Naive B cell (primary cell): ENCODE data around the gene RBMS1. TPM values are rescaled to one million over a fixed set of nuclear protein-coding genes. Genes with fewer than 3 reads are reported as not detected.

Experiments used
- ATAC-seq, 2 donors: fragments of 150-1000 bp; cut with Tn5 transposase; 2 replicates each; pipeline ENCODE4 v1.10.0; 2021; ENCODE audit warnings: low read depth in 2 of 2, mild to moderate bottlenecking in 2 of 2, moderate library complexity in 2 of 2
- DNase-seq: peaks from one replicate; pipeline ENCODE4 v3.0.0; 2022
- H3K27ac Mint-ChIP-seq, 6 donors: one replicate each; pipeline ENCODE4 v1.8.0; 2020 to 2022; ENCODE audit warnings: mild to moderate bottlenecking in 6 of 6, mixed read lengths in 6 of 6, moderate library complexity in 5 of 6, inconsistent platforms in 2 of 6
- H3K27me3 Mint-ChIP-seq, 3 donors: one replicate each; pipeline ENCODE4 v1.8.0; 2021 to 2022; ENCODE audit warnings: mixed read lengths in 3 of 3, mild to moderate bottlenecking in 1 of 3
- H3K36me3 Mint-ChIP-seq, 2 donors: one replicate each; pipeline ENCODE4 v1.8.0; 2020 to 2022; ENCODE audit warnings: mixed read lengths in 2 of 2, inconsistent platforms in 1 of 2, mild to moderate bottlenecking in 1 of 2
- H3K4me1 Mint-ChIP-seq, 3 donors: one replicate each; pipeline ENCODE4 v1.8.0; 2020 to 2022; ENCODE audit warnings: mixed read lengths in 3 of 3, inconsistent platforms in 1 of 3, mild to moderate bottlenecking in 1 of 3, moderate library complexity in 1 of 3
- H3K4me3 Mint-ChIP-seq, 8 donors: one replicate each; pipeline ENCODE4 v1.8.0; 2020 to 2022; ENCODE audit warnings: mild to moderate bottlenecking in 8 of 8, mixed read lengths in 8 of 8, moderate library complexity in 8 of 8, inconsistent platforms in 2 of 8
- H3K9me3 Mint-ChIP-seq, 7 donors: one replicate each; pipeline ENCODE4 v1.8.0; 2020 to 2022; ENCODE audit warnings: mixed read lengths in 7 of 7, mild to moderate bottlenecking in 5 of 7, inconsistent platforms in 2 of 7, moderate library complexity in 1 of 7
- polyA plus RNA-seq, 6 donors: library from polyadenylated mRNA; unstranded; fragments of 300-500 nt; fragmentation: Illumina TruSeq; gene quantifications; one replicate each; pipeline ENCODE4 v1.2.3, GENCODE V29; 2021; ENCODE audit warnings: low read depth in 6 of 6

RBMS1 gene
- polyA plus RNA-seq, 6 donors from 2014 or later = 40.1 to 89.0 (median 49.9) TPM

GRCh38 chr2:160239436-160239835 is 254.2 kb downstream of the RBMS1 start:
- no peaks in the 10 kb centered on the region for H3K36me3 Mint-ChIP-seq
- peaks cover 4 to 11% (median 9%) of the 10 kb centered on the region in 3 donors for H3K27me3 Mint-ChIP-seq
- H3K9me3 Mint-ChIP-seq = no peaks in the 10 kb centered on the region
- no peak overlapping the region for H3K4me3 Mint-ChIP-seq
- no peak for ATAC-seq
- no peak for DNase-seq
- no peak overlapping the region for H3K27ac Mint-ChIP-seq
- H3K4me1 Mint-ChIP-seq = no peaks in the 10 kb centered on the region

DNA sequence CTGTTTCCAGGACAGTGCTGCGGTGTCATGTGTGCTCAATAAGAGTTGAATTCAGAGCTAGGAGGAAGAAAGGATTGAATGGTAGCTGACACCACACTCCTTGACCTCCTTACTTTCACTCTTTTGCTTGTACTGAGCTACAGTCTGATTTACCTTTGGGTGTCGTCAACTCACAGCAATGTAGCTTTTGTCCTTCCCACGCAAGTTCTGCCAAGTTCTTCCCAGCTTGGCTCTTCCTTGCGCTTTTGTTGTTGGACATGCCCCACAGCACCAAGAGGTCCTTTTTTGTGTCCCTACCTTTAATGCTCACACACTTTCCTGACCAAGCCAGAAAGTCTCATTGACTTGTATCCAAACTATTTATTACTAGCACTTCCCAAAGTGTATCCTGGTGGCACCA is 255.2 kb downstream of the RBMS1 start:
- ATAC-seq = no peak
- H3K9me3 Mint-ChIP-seq = no peaks in the 10 kb centered on the region
- no peaks in the 10 kb centered on the region for H3K36me3 Mint-ChIP-seq
- H3K4me1 Mint-ChIP-seq = no peaks in the 10 kb centered on the region
- H3K27ac Mint-ChIP-seq = no peak overlapping the region
- no peak for DNase-seq
- H3K4me3 Mint-ChIP-seq = no peak overlapping the region
- H3K27me3 Mint-ChIP-seq = peaks cover 4 to 22% (median 9%) of the 10 kb centered on the region in 3 donors

DNA sequence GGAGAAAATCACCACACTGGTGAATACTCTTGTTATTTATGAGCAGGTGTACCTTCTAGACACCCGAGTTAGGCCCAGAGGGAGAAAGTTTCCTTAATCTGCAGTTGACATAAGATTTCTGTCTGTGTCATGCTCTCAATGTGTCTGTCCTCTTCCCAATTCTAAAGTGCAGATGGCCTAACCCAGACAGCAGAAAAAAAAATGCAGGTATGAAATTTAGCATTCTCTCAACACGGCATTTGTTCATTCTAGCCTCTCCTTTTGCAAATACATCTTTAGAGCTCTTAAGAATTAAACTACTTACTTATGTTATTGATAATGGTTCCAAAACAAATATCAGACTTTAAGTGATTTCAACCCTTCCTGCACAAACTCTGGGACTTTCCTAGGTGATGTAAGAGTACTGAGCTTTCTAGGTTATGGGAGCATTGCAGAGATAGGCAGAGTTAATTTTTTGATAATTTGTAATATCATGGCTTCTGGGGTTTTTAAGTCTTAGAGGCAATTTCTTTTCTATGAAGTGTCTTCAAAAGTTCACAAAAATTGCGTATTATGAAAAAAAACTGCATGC is 260.6 kb downstream of the RBMS1 start:
- no peaks in the 10 kb centered on the region for H3K4me1 Mint-ChIP-seq
- H3K36me3 Mint-ChIP-seq = no peaks in the 10 kb centered on the region
- peaks cover 0 to 19% (median 6%) of the 10 kb centered on the region in 3 donors for H3K27me3 Mint-ChIP-seq
- DNase-seq (no peak), ATAC-seq (no peak)
- no peaks in the 10 kb centered on the region for H3K9me3 Mint-ChIP-seq
- H3K27ac Mint-ChIP-seq = no peak overlapping the region
- no peak overlapping the region for H3K4me3 Mint-ChIP-seq

DNA sequence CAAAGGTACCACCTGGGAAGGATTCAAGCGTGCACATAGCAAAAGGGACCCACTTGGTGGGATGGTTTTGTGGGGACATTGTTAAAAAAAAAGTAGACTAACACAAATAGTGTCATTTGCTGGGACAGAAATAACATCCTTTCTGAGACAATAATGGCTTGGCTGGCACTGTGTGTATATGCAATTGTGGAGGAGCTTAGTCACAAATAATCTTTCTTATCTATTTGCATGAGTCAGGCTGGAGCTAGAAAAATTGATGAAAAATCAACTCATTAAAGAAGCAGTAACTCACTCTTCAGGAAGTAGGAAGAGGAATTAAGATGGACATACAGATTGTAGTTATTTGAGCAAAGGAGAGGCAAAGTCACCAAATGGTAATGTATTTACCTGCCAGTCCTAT is 264.0 kb downstream of the RBMS1 start:
- ATAC-seq (no peak), DNase-seq (no peak)
- H3K4me3 Mint-ChIP-seq = no peak overlapping the region
- H3K9me3 Mint-ChIP-seq = no peaks in the 10 kb centered on the region
- peaks cover 0 to 20% (median 11%) of the 10 kb centered on the region in 3 donors for H3K27me3 Mint-ChIP-seq
- H3K4me1 Mint-ChIP-seq = peaks cover 0 to 9% (median 0%) of the 10 kb centered on the region in 3 donors
- no peaks in the 10 kb centered on the region for H3K36me3 Mint-ChIP-seq
- no peak overlapping the region for H3K27ac Mint-ChIP-seq

- H3K4me1 Mint-ChIP-seq = peaks cover 0 to 9% (median 0%) of the 10 kb centered on the region in 3 donors
- ATAC-seq = no peak
- no peaks in the 10 kb centered on the region for H3K36me3 Mint-ChIP-seq
These were observed 265.3 kb downstream of the RBMS1 start for GRCh38 chr2:160228141-160228917.

DNA sequence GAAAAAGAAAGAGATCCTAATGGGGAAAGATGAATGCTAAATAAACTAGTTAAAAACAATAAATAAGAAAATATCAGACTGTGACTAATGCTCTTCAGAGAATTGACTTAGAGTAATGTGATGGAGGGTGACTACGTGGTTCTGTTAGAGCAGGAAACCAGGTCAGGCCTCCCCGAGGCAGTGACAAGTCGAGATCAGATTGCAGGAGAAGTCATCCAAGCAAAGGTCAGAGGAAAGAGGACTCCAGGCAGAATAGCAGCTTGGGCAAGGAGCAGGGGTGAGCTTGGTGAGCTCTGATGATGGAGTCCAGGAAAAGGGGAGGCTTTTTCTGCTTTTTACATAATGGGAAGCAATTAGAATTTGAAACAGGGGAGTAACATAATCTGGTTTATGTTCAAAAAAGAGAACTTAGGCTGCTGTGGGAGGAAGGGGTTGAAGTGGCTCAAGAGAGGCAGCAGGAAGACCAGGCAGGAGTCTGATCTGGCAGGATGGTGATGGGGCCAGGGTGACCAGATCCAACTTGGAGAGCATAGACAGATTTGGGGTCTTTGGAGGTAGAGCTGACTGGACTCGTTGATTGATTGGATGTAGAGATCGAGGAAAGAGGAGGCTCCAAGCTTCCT is 266.2 kb downstream of the RBMS1 start:
- no peaks in the 10 kb centered on the region for H3K9me3 Mint-ChIP-seq
- ATAC-seq (no peak), DNase-seq (no peak)
- no peak overlapping the region for H3K4me3 Mint-ChIP-seq
- H3K4me1 Mint-ChIP-seq = peaks cover 0 to 9% (median 0%) of the 10 kb centered on the region in 3 donors
- no peak overlapping the region for H3K27ac Mint-ChIP-seq
- H3K36me3 Mint-ChIP-seq = no peaks in the 10 kb centered on the region
- peaks cover 0 to 18% (median 14%) of the 10 kb centered on the region in 3 donors for H3K27me3 Mint-ChIP-seq

More at GRCh38 chr2:160228141-160228917, 265.3 kb downstream of the RBMS1 start:
- no peak overlapping the region for H3K4me3 Mint-ChIP-seq
- DNase-seq = no peak
- no peak overlapping the region for H3K27ac Mint-ChIP-seq
- H3K9me3 Mint-ChIP-seq = no peaks in the 10 kb centered on the region
- H3K27me3 Mint-ChIP-seq = peaks cover 0 to 11% (median 9%) of the 10 kb centered on the region in 3 donors

- Mint-ChIP-seq H3K36me3 (no peaks in the 10 kb centered on the region), H3K4me1 (peaks cover 0 to 9% (median 0%) of the 10 kb centered on the region in 3 donors), H3K4me3 (no peak overlapping the region), H3K27me3 (peaks cover 0 to 22% (median 14%) of the 10 kb centered on the region in 3 donors), H3K9me3 (no peaks in the 10 kb centered on the region), H3K27ac (no peak overlapping the region)
- no peak for ATAC-seq
- DNase-seq = no peak
These were observed 267.2 kb downstream of the RBMS1 start for GRCh38 chr2:160226367-160226766.

DNA sequence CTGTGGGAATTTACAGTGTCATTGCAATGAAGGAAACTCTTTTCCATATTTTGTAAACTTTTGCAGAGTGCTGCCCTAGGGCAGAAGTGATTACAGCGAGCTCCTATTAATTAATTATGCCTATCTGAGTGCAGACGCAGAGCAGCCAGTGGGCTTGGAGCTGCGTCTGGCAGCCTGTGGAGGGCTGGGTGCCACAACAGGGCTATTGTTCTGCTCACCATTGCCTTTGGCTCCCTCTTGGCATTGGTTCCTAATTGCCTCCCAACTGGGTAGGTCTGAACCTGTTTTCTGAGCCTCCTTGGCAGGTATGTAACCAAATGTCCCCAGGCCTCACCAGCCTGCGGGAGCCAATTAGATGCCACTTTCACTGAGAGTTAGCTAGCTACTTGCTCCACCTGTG is 267.9 kb downstream of the RBMS1 start:
- no peaks in the 10 kb centered on the region for H3K36me3 Mint-ChIP-seq
- no peak overlapping the region for H3K4me3 Mint-ChIP-seq
- H3K4me1 Mint-ChIP-seq = peaks cover 0 to 9% (median 0%) of the 10 kb centered on the region in 3 donors
- DNase-seq = no peak
- no peaks in the 10 kb centered on the region for H3K9me3 Mint-ChIP-seq
- H3K27ac Mint-ChIP-seq = no peak overlapping the region
- peaks cover 0 to 29% (median 14%) of the 10 kb centered on the region in 3 donors for H3K27me3 Mint-ChIP-seq
- ATAC-seq = no peak

DNA sequence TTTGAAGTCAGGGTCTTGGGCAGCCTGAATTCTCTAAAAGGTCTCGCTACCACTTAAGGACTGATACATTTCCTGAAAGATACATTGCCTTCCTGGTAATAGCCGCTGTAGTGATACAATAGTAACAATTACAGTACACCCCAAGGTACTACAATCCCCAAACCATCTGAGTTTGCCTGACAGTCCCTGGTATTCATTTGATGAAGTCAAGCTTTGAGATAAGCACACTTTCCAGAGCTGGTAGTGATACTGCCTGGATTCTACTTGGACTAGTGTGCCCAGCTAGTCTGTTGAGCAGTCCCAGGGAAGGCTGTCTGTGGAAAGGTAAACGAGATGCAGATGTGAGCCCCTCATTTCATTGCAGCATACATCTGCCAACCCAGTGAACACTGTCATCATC is 269.1 kb downstream of the RBMS1 start:
- no peaks in the 10 kb centered on the region for H3K36me3 Mint-ChIP-seq
- H3K4me1 Mint-ChIP-seq = peaks cover 0 to 9% (median 0%) of the 10 kb centered on the region in 3 donors
- ATAC-seq (no peak), DNase-seq (no peak)
- no peak overlapping the region for H3K27ac Mint-ChIP-seq
- peaks cover 0 to 33% (median 14%) of the 10 kb centered on the region in 3 donors for H3K27me3 Mint-ChIP-seq
- no peak overlapping the region for H3K4me3 Mint-ChIP-seq
- H3K9me3 Mint-ChIP-seq = no peaks in the 10 kb centered on the region

DNA sequence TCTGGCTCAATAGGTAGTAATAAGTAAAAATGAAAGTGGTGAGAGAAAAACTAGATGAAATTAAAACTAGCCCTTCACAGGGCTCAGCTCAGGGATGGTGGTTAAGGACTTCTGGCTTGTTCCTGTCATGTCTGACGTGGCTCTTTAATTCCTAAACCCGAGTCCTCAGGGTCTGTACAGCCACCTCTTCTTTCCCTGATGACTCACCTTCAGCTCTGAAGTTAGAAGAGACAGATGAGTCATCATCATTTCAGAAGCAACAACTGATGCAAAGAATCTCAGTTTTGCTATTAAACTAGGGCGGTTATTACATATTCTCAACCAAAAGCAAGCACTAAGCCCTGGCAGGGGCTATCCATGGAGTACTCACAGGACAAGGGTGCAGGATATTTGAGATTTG is 269.5 kb downstream of the RBMS1 start:
- Mint-ChIP-seq H3K27me3 (peaks cover 0 to 34% (median 14%) of the 10 kb centered on the region in 3 donors), H3K4me1 (peaks cover 0 to 9% (median 0%) of the 10 kb centered on the region in 3 donors), H3K27ac (peak overlapping the region in 1 of 6 donors; percentile 16), H3K36me3 (no peaks in the 10 kb centered on the region), H3K9me3 (no peaks in the 10 kb centered on the region), H3K4me3 (no peak overlapping the region)
- ATAC-seq = no peak
- no peak for DNase-seq

DNA sequence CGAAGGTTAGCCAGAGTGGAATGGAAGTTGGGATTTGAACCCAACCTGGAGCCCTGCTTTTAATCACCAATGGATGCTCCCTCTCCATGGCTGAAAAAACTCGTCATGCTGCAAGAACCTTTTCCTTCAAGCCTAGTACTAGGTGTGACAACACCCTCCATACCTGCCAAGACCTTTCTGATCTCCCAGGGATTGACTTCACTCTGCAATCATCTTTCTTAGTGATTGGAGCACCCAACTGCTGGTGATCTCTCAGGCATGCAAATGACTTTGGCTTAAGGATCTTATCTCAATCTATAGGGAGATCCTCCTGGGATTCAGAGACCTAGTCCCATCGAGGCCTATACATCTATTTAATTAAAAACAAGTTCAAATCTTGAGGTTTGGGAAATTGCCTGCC is 270.0 kb downstream of the RBMS1 start:
- Mint-ChIP-seq H3K27me3 (peaks cover 0 to 34% (median 14%) of the 10 kb centered on the region in 3 donors), H3K9me3 (no peaks in the 10 kb centered on the region), H3K4me3 (no peak overlapping the region), H3K27ac (no peak overlapping the region), H3K36me3 (no peaks in the 10 kb centered on the region), H3K4me1 (peaks cover 0 to 9% (median 0%) of the 10 kb centered on the region in 3 donors)
- no peak for DNase-seq
- no peak for ATAC-seq

DNA sequence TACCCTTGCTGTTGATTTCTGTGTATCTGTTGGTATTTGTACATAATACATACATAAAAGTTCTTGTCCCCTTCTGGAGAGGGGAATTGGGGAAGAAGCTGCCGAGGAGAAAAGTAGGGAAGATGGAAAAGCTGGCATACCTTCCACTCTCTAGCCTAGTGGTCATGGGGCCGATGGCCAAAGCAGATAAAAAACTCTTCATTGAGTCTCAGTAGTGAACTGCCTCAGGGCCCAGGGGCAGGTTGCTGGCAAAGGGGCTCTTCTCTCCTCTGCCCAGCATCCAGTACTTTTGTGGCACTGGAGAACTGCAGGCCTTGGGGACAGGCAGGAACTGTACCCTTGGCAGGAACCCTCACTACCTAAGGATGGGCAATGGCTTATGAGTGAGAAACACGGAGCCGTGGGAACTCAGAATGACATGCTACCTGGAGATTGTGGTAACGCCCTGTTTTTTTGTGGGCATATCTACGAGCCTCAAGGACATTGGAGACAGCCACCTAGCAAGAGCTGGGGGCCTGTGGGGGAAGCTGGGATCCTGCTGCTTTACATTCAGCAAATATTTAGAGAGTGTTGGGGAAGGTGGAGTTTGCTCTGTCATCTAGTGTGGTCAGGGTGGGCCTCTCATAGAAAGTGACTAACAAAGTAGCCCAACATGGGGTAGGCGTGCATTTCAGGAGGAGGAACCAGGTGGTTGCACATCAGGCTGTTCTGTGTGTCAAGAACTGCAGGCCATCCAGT is 270.9 kb downstream of the RBMS1 start:
- ATAC-seq = no peak
- Mint-ChIP-seq H3K27ac (no peak overlapping the region), H3K9me3 (no peaks in the 10 kb centered on the region), H3K4me1 (peaks cover 0 to 9% (median 0%) of the 10 kb centered on the region in 3 donors), H3K27me3 (peaks cover 0 to 31% (median 11%) of the 10 kb centered on the region in 3 donors), H3K36me3 (no peaks in the 10 kb centered on the region), H3K4me3 (no peak overlapping the region)
- DNase-seq = no peak
